OCI-LY1 (cell line): ENCODE measurements around the gene EIF1AX.

ENCODE experiments used
- EZH2 ChIP-seq: fragments of 200-600 bp; sonication (generic), shearing (Covaris generic); IDR thresholded peaks from 2 replicates; pipeline ENCODE4 v1.8.0; 2017; ENCODE audit warnings: borderline replicate concordance, mixed run types, mild to moderate bottlenecking, antibody characterized with exemption, low read length, moderate library complexity, mixed read lengths
- TF ChIP-seq, protein P1 (sequence below): fragments of 200-600 bp; sonication (generic), shearing (Covaris generic); IDR thresholded peaks from 2 replicates; pipeline ENCODE4 v1.5.1; 2017; ENCODE audit warnings: mild to moderate bottlenecking, antibody characterized with exemption, low read length, moderate library complexity, mixed read lengths

DNA sequence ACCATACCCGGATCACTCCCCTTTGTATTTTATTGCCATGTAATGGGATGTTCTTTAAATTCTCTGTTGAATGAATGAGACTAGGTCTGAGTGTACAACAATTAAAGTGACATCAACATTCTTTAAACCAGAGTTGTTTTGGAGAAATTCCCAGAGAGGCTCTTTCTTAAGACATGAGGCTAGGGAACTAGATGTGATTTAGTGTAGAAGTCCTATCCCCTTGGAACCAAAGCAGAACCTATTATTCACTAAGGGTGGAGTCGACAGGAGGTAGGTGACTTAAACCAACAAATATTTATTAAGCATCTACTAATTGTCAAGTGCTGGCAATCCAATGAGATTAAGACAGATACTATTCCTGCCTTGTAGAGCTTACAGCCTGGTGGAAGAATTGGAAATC, 1.7 kb downstream of the EIF1AX start:
- TF ChIP-seq, protein P1, sequence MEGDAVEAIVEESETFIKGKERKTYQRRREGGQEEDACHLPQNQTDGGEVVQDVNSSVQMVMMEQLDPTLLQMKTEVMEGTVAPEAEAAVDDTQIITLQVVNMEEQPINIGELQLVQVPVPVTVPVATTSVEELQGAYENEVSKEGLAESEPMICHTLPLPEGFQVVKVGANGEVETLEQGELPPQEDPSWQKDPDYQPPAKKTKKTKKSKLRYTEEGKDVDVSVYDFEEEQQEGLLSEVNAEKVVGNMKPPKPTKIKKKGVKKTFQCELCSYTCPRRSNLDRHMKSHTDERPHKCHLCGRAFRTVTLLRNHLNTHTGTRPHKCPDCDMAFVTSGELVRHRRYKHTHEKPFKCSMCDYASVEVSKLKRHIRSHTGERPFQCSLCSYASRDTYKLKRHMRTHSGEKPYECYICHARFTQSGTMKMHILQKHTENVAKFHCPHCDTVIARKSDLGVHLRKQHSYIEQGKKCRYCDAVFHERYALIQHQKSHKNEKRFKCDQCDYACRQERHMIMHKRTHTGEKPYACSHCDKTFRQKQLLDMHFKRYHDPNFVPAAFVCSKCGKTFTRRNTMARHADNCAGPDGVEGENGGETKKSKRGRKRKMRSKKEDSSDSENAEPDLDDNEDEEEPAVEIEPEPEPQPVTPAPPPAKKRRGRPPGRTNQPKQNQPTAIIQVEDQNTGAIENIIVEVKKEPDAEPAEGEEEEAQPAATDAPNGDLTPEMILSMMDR = no peak
- no peak for TF ChIP-seq EZH2
